G401 (cell line): Measurements from ENCODE around the gene TBC1D25. TPM values are rescaled to one million over a fixed set of nuclear protein-coding genes. Genes with fewer than 3 reads are reported as not detected.
"Not testable (repeated sequence)": the region's sequence is repeated elsewhere in the genome, so short reads cannot be mapped to it uniquely, and the experiment has no call there.

Experiments
- DNase-seq: peaks from one replicate; pipeline ENCODE4 v3.0.0-alpha.2; 2015; ENCODE audit warnings: low spot score
- in situ Hi-C: cut with HindIII; loops from 2 replicates; pipeline ENCODE4 v1.10.0; 2016; ENCODE audit warnings: low sequenced_read_pairs, mixed read lengths
- total RNA-seq: library from RNA; depleted of rRNA; stranded (reverse); fragments of >200 nt; shearing (Covaris generic); gene quantifications from 2 replicates; pipeline ENCODE4 v1.2.3, GENCODE V29; 2014

TBC1D25 gene
- total RNA-seq, 1 experiment from 2014 or later = 6.6 TPM

GRCh38 chrX:48541140-48541814 is 1.8 kb downstream of the TBC1D25 start:
- in situ Hi-C loops = no loop called here
- no peak for DNase-seq

- in situ Hi-C loops = no loop called here
- no peak for DNase-seq
These were observed 9.4 kb downstream of the TBC1D25 start for GRCh38 chrX:48548871-48549270.

GRCh38 chrX:48555731-48556325 is 16.3 kb downstream of the TBC1D25 start:
- DNase-seq, in situ Hi-C loops: not testable (repeated sequence)

- in situ Hi-C loops = no loop called here
- no peak for DNase-seq
These were observed 18.8 kb downstream of the TBC1D25 start for GRCh38 chrX:48558271-48558670.

GRCh38 chrX:48559636-48560035 is 20.1 kb downstream of the TBC1D25 start:
- DNase-seq = no peak
- in situ Hi-C loops = no loop called here

GRCh38 chrX:48560056-48560455 is 20.5 kb downstream of the TBC1D25 start:
- in situ Hi-C loops = no loop called here

GRCh38 chrX:48560681-48561080 is 21.2 kb downstream of the TBC1D25 start:
- in situ Hi-C loops = no loop called here
- DNase-seq = no peak

More at GRCh38 chrX:48560056-48560455, 20.5 kb downstream of the TBC1D25 start:
- no peak for DNase-seq

GRCh38 chrX:48569958-48570357 is 30.4 kb downstream of the TBC1D25 start:
- no peak for DNase-seq
- in situ Hi-C loops = no loop called here

GRCh38 chrX:48573690-48574269 is 34.3 kb downstream of the TBC1D25 start:
- DNase-seq = peak; percentile 26
- in situ Hi-C loops = no loop called here

- DNase-seq = peak; percentile 92
- in situ Hi-C loops = no loop called here
These were observed 35.1 kb downstream of the TBC1D25 start, which contains the start of gene RBM3 for GRCh38 chrX:48574270-48575266. Gene RBM3 (plus strand): TSS chrX:48574484. CDS start chrX:48575181, 697 bp downstream.

- DNase-seq = no peak
- in situ Hi-C loops = no loop called here
These were observed 36.1 kb downstream of the TBC1D25 start for GRCh38 chrX:48575642-48576041.

GRCh38 chrX:48576108-48576507 is 36.6 kb downstream of the TBC1D25 start:
- in situ Hi-C loops = no loop called here
- DNase-seq = no peak

- DNase-seq = no peak
- in situ Hi-C loops = no loop called here
These were observed 39.2 kb downstream of the TBC1D25 start for GRCh38 chrX:48578661-48579128.

- DNase-seq = no peak
These were observed 39.7 kb downstream of the TBC1D25 start for GRCh38 chrX:48579259-48579658.

GRCh38 chrX:48580662-48581061 is 41.1 kb downstream of the TBC1D25 start:
- no peak for DNase-seq
- in situ Hi-C loops = no loop called here

More at GRCh38 chrX:48579259-48579658, 39.7 kb downstream of the TBC1D25 start:
- in situ Hi-C loops = no loop called here

- DNase-seq = no peak
- in situ Hi-C loops = no loop called here
These were observed 45.2 kb downstream of the TBC1D25 start for GRCh38 chrX:48584698-48585097.

GRCh38 chrX:48589482-48590162 is 50.1 kb downstream of the TBC1D25 start:
- in situ Hi-C loops = no loop called here
- DNase-seq = peak; percentile 29

GRCh38 chrX:48590203-48591103 is 50.9 kb downstream of the TBC1D25 start:
- no peak for DNase-seq
- in situ Hi-C loops = no loop called here
